Left lung (tissue), 10 donors: Measurements from ENCODE around the gene DAB2IP. TPM values are rescaled to one million over a fixed set of nuclear protein-coding genes. Genes with fewer than 3 reads are reported as not detected.

Experiments
- ATAC-seq: fragments of 200-7000 bp; cut with Tn5 transposase; one replicate; pipeline ENCODE4 v1.9.1; 2020; ENCODE audit warnings: moderate library complexity
- DNase-seq, 4 donors: peaks; one replicate each; pipeline ENCODE4 v3.0.0-alpha.2; 2013 to 2020
- H3K27ac ChIP-seq, 2 donors: fragments of 200-600 bp; sonication (generic) in 1 of 2; one replicate each; pipeline versions ENCODE4 v1.5.0 to v1.8.0; 2020 to 2021
- H3K27me3 ChIP-seq, 2 donors: fragments of 200-600 bp; sonication (generic) in 1 of 2; one replicate each; pipeline versions ENCODE4 v1.5.0 to v1.8.0; 2020 to 2021
- H3K36me3 ChIP-seq, 2 donors: fragments of 200-600 bp; sonication (generic) in 1 of 2; one replicate each; pipeline versions ENCODE4 v1.5.0 to v1.8.0; 2020 to 2021
- H3K4me1 ChIP-seq, 2 donors: fragments of 200-600 bp; one replicate each; pipeline ENCODE4 v1.8.0; 2021
- H3K4me3 ChIP-seq, 2 donors: fragments of 200-600 bp; sonication (generic) in 1 of 2; one replicate each; pipeline versions ENCODE4 v1.5.0 to v1.8.0; 2020 to 2021; ENCODE audit warnings: mild to moderate bottlenecking in 1 of 2
- H3K9me3 ChIP-seq, 2 donors: fragments of 200-600 bp; sonication (generic) in 1 of 2; one replicate each; pipeline versions ENCODE4 v1.5.0 to v1.8.0; 2020 to 2021
- intact Hi-C, 2 donors: fragments of 100-400 bp; cut with DNase I; formaldehyde crosslinking; loops; one replicate each; pipeline versions ENCODE4 v1.11.2 to v1.14.2; 2022
- polyA plus RNA-seq, 6 donors: library from polyadenylated mRNA; unstranded; fragments of 120-200 nt; gene quantifications; one replicate each; pipeline ENCODE4 v1.2.1, GENCODE V29; 2013; ENCODE audit not compliant: insufficient read length in 6 of 6
- total RNA-seq, 2 donors: library from RNA; stranded (reverse); fragmentation: NEBNext Ultra II Directional; extraction: Animal tissue kit (Norgen Biotek cat#: 25700); gene quantifications; one replicate each; pipeline ENCODE4 v1.2.1, GENCODE V29; 2021
- TF ChIP-seq, protein P1 (sequence below), 2 donors: fragments of 200-600 bp; sonication (generic) in 1 of 2; IDR thresholded peaks; one replicate each; pipeline versions ENCODE4 v1.5.0 to v1.8.0; 2021; ENCODE audit warnings: antibody characterized with exemption in 2 of 2
- donor health status: DM: no; HTN: yes; CAD: no.
- donor health status: DM: no; HTN: no; CAD: no.

The DAB2IP gene
- total and polyA plus RNA-seq, 8 donors: 25.0 to 53.4 (median 34.6) TPM

DNA sequence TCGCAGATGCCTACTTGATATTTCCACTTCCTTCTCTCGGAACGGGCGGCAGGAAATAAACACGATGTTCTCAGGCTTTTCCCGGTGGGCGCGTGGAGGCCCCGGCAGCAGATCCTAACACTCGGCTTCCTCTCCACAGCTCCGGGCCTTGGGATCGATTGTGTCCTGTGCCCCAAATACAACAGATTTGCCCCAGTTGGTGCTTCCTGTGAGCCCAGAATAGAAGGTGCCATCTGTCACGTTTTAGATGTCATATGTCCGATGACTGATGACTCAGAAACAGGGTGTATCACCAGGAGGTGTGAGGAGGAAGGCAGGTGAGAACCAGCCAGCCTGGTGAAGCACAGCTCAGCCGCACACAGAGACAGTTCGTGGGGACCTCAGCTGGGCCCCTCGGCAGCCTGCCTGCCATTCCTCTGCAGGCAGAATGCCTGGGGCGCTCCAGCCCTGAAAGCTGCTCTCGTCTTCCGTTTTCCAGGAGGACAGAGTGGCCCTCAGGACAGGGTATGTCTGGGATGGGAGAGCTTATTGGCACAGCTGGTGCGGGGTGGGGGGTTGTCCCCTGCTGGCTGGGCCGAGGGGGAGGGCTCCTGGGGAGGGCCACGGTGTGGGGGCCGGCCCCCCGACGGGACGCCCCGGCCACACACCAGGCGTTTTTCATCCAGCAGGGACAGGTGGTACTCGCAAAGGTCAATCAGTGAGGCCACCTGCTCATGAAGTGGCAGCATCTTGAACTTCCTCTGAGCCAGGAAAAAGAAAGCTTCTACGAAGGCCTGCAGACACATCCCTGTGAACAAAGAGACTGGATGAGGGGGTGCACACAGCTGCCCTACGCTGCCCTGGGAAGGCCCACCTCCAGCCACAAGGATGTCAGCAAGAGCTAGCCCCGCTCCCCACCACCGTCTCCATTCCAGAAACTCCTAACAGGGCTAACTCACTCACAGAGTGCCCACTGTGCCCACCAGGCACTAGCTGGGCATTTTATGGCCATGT lies 171.0 kb downstream of the DAB2IP start:
- intact Hi-C loops: no loop called here
- Histone ChIP-seq H3K4me3 (no peak overlapping the region), H3K27ac (no peak overlapping the region), H3K4me1 (no peaks in the 10 kb centered on the region), H3K36me3 (no peaks in the 10 kb centered on the region), H3K9me3 (no peaks in the 10 kb centered on the region), H3K27me3 (no peaks in the 10 kb centered on the region)
- TF ChIP-seq, protein P1, sequence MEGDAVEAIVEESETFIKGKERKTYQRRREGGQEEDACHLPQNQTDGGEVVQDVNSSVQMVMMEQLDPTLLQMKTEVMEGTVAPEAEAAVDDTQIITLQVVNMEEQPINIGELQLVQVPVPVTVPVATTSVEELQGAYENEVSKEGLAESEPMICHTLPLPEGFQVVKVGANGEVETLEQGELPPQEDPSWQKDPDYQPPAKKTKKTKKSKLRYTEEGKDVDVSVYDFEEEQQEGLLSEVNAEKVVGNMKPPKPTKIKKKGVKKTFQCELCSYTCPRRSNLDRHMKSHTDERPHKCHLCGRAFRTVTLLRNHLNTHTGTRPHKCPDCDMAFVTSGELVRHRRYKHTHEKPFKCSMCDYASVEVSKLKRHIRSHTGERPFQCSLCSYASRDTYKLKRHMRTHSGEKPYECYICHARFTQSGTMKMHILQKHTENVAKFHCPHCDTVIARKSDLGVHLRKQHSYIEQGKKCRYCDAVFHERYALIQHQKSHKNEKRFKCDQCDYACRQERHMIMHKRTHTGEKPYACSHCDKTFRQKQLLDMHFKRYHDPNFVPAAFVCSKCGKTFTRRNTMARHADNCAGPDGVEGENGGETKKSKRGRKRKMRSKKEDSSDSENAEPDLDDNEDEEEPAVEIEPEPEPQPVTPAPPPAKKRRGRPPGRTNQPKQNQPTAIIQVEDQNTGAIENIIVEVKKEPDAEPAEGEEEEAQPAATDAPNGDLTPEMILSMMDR (IDR thresholded peaks at IDR 0.05): no peak
- ATAC-seq (no peak), DNase-seq (no peak)

DNA sequence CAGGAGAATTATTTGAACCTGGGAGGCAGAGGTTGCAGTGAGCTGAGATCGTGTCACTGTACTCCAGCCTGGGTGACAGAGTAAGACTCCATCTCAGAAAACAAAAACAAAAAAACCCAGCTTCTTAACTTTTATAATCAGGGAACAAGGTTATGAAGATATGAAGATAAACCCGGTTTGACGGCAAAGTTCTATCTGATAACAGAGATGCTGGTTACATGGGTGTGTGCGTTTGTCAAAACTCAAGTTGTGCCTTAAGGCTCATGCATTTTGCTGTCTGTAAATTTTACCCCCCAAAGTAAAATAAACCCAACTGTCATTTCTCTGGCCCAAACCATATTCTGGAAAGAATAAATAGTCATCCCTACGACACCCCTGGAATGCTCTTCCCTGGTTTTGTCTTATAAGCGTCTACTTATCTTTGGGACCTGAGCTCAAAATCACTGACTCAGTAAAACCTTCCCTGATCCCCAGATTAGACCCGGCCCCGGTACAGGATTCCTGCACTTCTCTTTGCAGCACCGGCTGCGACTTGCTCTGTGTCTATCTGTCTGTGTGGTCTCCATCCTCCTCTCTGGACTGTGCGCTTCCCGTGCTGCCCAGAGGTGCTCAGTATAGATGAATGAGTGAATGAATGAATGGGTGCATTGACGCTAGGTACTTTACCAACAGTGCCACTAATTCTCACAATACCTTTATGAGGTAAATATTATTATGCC lies 172.2 kb downstream of the DAB2IP start:
- intact Hi-C loops: no loop called here

DNA sequence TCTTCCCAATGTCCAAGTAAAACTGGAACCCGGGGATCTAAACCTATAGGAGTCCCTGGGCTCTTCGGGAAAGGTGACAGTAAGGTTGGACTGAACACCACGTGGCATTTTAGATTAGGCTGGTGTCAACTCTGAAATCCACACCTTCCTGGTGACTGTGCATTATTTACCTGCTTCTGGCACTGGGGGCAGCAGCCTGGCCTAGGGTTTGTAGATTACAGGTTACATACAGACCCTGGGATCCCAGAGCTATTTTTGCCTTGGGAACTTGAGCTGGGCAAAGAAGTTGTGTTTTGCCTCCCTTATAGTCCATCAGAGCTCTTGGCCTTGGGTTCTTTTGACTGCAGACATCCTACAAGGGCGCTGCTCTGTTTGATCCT lies 173.2 kb downstream of the DAB2IP start:
- no peak overlapping the region for H3K4me3 ChIP-seq
- no peaks in the 10 kb centered on the region for H3K9me3 ChIP-seq
- no peak overlapping the region for H3K27ac ChIP-seq
- ATAC-seq (no peak), DNase-seq (no peak)
- H3K4me1 ChIP-seq: no peaks in the 10 kb centered on the region
- TF ChIP-seq, protein P1 (IDR thresholded peaks at IDR 0.05): no peak
- no peaks in the 10 kb centered on the region for H3K36me3 ChIP-seq
- intact Hi-C loops: no loop called here
- H3K27me3 ChIP-seq: no peaks in the 10 kb centered on the region

More for the DNA sequence above, 172.2 kb downstream of the DAB2IP start:
- TF ChIP-seq, protein P1 (IDR thresholded peaks at IDR 0.05): no peak
- ATAC-seq: no peak
- no peak for DNase-seq
- H3K4me3 ChIP-seq: no peak overlapping the region
- no peaks in the 10 kb centered on the region for H3K36me3 ChIP-seq
- no peaks in the 10 kb centered on the region for H3K9me3 ChIP-seq
- H3K27me3 ChIP-seq: no peaks in the 10 kb centered on the region
- no peaks in the 10 kb centered on the region for H3K4me1 ChIP-seq
- no peak overlapping the region for H3K27ac ChIP-seq

DNA sequence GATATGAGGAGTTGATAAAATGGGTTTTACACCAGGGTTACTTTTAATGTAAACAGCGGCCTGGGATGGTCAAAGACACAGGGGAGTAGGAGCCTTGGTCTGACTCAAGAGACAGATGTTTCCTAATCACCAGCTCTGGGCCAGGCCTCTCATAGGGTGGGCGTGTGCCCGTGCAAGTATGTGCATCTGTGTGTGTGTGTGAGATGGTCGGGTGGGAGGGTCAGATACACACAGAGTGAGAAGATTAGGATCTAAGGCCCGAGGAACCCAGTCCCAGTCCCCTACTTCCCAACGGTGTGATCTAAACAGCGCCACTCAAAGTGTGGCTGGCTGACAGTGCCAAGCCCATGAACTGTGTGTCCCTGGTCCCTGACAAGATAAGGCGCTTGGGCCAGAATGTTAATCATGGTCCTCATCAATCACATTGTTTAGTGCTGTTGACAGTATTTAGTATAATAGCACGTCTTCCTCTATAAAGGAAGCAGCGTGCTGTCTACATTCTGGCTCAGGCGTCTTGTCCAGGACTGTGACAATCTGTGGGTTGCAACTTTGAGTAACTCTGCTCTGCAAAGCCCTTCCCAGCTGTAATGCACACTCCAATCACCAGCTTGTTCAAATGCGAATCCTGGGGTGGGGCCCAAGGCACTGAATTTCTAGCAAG lies 173.7 kb downstream of the DAB2IP start:
- Histone ChIP-seq H3K36me3 (no peaks in the 10 kb centered on the region), H3K4me3 (no peak overlapping the region), H3K4me1 (no peaks in the 10 kb centered on the region), H3K27ac (no peak overlapping the region), H3K27me3 (no peaks in the 10 kb centered on the region), H3K9me3 (no peaks in the 10 kb centered on the region)
- intact Hi-C loops: no loop called here
- TF ChIP-seq, protein P1 (IDR thresholded peaks at IDR 0.05): no peak
- no peak for DNase-seq
- no peak for ATAC-seq
